ENCODE measurements around the gene STXBP6.

DNA sequence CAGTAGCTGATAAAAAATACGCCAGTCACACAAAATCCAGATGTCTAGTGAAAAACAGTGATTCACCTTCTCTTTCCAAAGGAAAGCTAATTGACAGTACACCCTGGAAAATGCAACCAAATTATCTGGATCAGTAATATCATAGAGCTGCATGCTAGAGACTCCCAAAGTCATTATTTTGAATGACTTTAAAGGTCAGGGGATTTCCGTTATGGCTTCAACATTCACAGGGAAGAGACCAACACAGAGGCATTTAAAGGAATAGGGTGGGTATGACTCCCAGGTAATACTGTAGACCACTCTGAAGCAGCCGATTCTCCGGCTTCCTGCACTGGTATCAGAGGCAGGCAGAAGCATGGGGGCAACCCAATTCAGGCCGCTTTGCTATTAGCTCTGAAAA, 190.4 kb downstream of the STXBP6 start:
- no peak for TF ChIP-seq POLR2A (IDR thresholded peaks at IDR 0.05; ENCODE audit: low read depth, low read length)
- TF ChIP-seq TAF1 (IDR thresholded peaks at IDR 0.05; ENCODE audit: borderline replicate concordance, low read depth, low read length), result no peak

All from GM12892 (cell line).